Measurements from ENCODE around the gene PMEPA1.

GRCh38 chr20:57619051-57619831, 90.6 kb downstream of the PMEPA1 start:
- TF ChIP-seq CTCF (conservative IDR thresholded peaks at IDR 0.05 in 1 of 2, IDR thresholded peaks at IDR 0.05 in 1 of 2; ENCODE audit: extremely low read depth in 1 of 2, insufficient read depth in 1 of 2, low read depth in 1 of 2, low read length in 2 of 2), result no peak
- no peak for TF ChIP-seq EZH2 (IDR thresholded peaks at IDR 0.05; ENCODE audit: borderline replicate concordance, low read length)
